GM18517 (cell line): ENCODE results near the gene CPB1.
"Not testable (repeated sequence)": the region's sequence is repeated elsewhere in the genome, so short reads cannot be mapped to it uniquely, and the experiment has no call there.

Experiments used
- ATAC-seq: cut with Tn5 transposase; IDR thresholded peaks from one replicate; pipeline ENCODE4 v1.9.1; 2021; ENCODE audit warnings: mild to moderate bottlenecking, moderate library complexity; ENCODE audit not compliant: unreplicated experiment

CPB1 gene

DNA sequence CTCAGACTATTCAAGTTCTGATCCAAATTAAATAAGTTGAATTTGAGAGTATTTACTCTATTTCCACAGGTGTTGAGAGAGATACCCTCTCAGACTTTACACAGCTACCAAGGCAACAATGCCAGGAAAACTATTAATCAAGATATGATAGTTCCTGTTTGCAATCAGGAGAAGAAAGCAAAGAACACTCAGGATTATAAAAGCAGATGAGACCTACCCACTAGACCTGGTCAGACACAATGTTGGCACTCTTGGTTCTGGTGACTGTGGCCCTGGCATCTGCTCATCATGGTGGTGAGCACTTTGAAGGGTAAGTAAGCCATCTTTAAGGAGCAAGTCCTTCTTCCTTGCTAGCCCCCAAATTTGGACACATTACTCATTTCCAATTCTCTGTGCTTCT, at the start of gene CPB1:
TSS of gene CPB1 (plus strand) at position 227 of the 400 bp plus-strand sequence. CDS start at position 240, 13 bp downstream.
- ATAC-seq = no peak

DNA sequence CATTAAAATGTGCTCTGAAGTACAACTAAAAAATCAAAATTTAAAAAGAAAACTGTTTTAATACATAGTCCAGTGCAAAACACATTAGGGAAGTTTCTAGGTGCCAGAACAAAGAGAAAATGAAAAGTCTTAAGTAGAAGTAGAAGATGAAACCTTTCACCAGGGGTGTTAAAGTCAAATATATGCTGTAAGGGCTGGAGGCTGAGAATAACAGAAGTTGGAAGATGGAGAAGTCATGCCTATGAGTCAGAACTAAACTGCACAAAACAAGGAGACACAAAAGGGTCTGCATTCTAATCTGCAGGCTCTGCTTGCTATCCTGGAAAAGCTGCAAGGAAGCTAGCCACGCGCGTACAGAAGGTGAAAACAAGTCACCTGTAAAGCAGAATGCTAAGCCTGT, 48.7 kb upstream of the CPB1 start:
- ATAC-seq = no peak

DNA sequence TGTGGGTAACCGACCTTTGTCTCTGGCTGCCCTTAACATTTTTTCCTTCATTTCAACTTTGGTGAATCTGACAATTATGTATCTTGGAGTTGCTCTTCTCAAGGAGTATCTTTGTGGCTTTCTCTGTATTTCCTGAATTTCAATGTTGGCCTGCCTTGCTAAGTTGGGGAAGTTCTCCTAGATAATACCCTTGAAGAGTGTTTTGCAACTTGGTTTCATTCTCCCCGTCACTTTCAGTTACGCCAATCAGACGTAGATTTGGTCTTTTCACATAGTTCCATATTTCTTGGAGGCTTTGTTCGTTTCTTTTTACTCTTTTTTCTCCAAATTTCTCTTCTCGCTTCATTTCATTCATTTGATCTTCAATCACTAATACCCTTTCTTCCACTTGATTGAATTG, 42.6 kb upstream of the CPB1 start:
- ATAC-seq = not testable (repeated sequence)

DNA sequence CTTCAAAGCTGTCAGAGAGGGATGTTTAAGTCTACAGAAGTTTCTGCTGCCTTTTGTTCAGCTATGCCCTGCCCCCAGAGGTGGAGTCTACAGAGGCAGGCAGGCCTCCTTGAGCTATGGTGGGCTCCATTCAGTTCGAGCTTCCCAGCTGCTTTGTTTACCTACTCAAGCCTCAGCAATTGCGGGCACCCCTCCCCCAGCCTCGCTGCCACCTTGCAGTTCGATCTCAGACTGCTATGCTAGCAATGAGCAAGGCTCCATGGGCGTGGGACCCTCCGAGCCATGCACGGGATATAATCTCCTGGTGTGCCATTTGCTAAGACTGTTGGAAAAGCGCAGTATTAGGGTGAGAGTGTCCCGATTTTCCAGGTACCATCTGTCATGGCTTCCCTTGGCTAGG, 41.5 kb upstream of the CPB1 start:
- ATAC-seq = not testable (repeated sequence)

DNA sequence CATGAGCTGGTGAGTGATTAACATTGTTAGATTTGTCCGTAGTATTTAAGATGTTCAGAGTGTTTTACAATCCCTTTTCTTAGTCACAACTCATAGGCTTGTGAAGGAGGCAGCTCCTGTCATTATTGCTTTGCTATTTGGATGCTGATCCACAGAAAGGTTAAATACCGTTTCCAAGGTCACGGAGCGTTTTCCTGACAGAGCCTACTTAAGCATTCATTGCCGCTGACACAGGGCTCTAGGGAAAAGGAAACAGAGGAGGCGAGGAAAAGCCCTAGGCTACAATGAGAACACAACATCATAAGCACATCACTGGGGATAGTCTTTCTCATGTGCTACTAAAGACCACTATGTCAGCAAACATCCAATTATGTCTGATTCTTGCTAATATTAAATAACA, 38.5 kb upstream of the CPB1 start:
- ATAC-seq = no peak

DNA sequence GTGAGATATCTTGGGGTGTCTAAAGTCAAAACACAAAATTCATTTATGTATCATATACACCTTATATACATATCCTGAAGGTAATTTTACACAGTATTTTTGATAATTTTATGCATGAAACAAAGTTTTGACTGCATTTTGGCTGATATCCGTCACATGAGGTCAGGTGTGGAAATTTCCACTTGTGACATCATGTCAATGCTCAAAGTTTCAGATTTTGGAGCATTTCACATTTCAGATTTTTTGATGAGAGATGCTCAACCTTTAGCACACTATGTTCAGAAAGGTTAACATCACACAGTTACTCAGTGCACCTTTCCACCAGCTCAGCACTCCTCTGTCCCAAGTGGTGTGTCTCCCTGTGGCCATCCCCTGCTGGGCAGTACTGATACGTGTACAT, 37.7 kb upstream of the CPB1 start:
- no peak for ATAC-seq

DNA sequence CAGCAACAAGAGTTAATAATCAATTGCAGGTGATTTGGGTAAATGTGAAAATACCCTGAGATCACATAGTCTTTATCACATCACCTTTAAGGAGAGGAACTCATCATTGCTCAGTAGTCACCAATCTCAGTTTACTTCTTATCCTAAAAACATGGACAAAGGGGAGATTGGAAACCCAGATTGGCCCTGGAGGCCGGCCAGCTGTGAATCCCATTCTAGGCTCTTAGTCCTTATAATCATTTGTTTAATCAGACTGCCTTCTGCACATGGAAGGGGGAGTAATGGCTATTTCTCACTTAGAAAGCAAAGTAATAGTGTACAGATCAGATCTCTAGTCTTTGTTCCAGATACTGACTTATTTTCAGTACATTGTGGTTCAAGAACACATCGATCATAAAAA, 37.2 kb upstream of the CPB1 start:
- no peak for ATAC-seq

DNA sequence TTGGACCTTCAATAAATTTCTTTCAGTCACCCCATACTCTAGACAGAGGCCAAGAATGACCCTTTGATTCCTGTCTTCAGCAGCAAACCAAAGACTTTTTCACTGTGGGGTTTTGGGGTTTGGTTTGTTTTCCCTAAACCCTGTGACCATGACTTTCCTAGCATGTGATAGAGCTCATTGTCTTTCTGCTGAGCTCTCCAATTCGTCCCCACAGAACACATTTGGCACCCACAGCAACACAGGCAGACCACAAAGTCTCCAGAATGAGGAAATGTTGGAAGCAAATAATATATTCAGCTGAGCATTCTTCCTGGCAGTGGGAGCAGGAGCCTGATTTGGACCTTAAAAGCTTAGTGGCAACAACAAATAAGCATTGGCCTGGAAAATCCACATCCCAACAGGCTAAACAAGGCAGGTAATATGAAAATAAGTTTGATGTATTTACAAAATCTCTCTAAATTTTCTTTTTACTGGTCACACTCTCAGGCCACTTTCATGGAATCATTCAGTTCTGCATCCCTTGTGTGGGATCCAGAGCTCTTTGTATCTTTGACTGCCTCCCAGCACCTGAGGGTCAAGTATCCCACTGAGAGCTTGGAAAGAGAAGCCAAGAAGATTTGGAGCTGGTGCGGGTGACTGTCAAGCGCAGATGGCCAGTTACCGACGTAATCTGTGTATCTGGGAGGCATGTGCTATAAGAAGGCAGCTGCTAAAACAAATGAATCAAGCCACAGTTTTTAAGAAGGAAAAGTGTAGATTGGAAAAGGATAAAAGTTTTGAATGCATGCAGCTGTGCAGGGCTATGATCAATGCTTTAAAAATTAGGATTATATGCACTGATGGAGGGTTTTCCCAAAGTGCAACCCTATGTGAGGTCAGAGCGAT, 36.5 kb upstream of the CPB1 start:
- no peak for ATAC-seq

DNA sequence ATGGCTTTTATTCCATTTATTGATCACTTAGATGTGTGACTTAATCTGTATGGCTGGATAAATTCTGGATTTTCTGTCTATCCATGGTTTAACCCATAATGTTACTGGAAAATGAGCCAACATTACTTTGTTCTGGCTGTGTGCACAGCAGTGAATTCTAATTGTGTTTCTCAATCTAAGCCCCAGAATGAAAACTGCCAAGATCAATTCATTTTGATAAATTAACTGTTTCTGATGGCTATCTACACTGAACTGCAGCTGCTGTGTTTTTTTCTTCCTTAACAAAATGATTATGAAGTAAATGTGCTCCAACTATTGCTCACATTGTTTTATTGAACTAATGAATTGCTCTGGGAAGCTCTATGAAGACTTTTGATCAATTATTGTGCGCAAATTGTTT, 35.7 kb upstream of the CPB1 start:
- ATAC-seq = no peak

DNA sequence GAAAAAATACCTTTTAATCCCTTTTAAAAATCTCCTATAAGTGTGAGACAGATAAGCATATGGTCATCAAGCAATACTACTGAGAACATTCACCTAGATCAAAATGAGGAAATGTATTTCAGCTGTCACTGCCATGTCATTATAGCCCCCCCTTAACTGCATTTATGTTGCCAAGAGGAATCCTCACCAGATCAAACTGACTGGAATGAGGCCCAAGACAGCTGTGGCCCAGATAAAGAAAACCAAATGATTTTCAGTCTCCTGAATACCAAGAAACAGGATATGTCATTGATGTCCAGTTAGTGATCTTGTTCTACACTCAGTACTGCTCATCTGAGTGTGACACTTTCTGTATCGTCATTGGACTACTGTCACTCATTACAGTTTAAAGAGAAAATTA, 35.1 kb upstream of the CPB1 start:
- no peak for ATAC-seq

DNA sequence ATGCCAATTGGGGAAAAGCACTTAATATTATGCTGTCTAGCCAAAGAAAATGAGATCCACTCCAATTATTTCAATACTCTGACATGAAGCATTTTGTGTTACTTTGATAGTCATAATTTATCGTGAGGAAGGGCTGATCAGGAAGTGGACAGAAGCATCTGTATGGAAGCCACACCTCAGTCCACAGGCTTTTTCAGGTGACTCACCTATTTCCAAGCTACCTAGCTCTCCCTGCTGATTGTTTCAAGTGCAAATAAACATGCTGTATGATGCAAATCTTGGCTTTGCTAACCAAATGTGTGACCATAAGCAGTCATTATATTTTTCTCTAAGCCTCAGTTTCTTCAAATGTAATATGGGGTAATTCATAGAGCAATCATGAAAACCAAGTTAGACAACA, 30.8 kb upstream of the CPB1 start:
- ATAC-seq = no peak

DNA sequence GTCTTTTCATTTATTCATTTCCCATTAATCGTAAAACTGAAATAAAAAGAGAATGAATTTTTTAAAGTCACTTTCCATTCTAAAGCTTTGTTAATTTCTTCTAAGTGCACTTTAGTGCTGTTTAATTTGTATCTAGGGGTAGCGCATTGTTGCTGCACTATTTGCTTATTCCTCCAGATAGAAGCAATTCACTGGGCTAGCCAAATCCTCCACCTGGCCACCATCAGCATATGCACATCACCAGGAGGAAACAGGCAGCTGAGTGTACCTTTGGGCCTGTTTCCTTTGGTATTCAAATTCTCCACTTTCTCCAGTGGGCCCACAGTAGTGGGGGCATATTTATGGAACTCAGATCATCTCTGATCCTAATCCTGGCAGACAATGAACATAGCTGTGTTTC, 29.8 kb upstream of the CPB1 start:
- ATAC-seq = no peak

DNA sequence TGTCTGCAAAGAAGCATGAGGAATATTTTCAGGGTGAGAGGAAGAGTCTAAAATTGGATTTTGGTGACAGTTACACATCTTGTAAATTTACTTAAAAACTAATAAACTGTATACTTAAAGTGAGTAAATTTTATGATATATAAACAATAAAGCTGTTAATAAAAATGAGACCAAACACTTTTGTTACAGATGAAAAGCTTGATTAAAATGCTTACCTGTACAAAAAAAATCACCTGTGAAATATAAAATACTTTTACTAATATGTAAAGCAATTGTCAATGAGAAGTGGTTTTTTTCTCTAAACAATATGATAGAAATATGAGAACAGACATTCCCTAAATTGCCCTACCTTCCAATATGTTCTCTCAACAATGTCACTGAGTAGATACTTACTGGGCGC, 27.2 kb upstream of the CPB1 start:
- no peak for ATAC-seq

DNA sequence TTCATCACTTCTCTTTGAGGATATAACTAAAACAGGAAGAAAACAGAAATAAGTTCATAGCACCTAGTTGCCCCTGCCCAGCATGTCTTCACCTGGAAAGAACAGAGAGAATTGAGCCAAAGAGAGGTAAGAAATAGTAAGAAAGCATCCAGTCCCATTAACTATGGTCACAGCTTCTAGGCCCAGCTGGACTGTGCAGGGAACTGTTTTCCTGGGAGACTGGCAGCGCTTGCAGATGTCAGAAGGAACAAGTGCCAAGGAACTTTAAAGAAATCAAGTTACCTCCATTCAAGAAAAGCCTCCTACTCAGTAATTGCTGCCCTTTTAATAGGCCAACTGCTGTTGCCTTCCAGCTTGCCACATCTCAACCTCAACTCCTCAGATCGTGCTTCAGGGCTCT, 17.8 kb upstream of the CPB1 start:
- no peak for ATAC-seq

DNA sequence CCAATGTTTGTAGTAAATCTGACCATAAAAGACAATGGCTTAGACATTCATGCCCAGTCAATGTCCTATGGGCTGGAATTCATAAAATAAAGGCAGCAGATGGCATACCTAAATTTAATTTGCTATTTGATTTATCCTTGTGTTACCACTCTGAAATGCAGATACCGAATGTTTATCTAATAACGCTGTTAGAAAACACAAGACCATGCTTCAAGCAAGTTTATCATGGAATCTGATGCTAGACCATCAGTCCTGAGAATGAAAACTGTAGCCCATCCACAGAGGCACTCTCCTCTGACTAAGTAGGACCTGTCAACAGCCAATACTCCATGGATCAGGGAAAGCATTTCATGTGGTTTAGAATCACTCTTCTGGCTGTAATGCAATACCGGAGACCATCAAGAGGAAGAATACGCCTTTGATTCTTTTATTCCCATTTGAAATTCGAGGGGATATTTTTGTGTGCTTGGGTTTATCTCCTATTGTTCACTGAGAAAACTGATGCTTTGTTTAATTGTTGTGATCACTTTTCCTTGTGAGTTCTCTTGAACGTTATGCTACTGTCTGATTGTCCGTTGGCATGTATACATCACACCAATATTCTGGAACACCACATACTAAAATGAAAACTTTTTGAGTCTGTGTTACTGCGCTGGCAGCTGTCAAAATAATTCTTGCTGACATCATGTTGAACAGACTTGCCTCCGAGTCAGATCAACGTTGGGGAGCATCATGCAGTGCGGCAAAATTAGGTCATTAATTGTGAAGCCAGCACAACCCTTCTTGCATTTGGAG, 12.1 kb upstream of the CPB1 start:
- no peak for ATAC-seq

DNA sequence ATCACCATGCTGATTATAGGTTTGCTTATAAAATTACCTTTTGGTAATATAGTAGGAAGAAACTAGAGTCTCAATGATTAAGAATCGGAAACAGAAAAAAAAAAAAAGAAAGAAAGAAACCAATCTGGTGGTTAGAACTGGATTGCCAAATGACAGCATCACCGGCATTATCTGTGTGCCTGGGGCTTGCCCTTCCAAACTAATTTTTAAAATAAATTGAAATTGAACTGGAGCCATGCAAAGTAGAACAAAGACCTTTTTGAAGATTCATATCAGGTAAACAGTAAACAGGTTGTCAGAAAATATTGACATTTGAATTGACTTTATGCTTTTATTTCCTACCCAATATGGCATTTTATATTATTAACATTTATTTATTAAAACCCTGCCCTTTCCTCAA, 11.2 kb upstream of the CPB1 start:
- ATAC-seq = no peak

DNA sequence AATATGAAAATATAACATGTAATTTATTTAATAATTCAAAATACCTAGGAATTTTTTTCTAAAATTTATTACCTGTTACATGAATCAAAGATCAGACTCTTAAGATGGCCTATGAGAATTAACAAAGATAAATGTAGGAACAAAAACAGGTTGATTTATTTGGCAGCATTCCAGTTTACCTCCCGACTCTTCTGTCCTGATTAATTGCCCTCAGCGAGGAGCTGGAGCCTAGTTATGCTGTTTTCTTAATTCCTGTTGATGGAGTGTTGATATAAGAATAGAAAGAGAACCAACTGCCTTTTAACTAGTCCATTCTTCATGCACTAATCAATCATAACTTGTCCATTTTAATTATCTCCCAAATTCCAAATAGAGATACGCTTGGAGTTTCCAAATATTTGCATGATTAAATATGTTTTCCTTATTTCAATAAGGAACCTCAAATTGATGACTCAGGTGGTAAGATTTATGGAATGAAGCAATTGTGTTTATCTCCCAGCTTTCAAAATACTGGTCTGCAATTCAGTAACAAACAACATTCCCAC, 10.6 kb upstream of the CPB1 start:
- ATAC-seq = no peak

DNA sequence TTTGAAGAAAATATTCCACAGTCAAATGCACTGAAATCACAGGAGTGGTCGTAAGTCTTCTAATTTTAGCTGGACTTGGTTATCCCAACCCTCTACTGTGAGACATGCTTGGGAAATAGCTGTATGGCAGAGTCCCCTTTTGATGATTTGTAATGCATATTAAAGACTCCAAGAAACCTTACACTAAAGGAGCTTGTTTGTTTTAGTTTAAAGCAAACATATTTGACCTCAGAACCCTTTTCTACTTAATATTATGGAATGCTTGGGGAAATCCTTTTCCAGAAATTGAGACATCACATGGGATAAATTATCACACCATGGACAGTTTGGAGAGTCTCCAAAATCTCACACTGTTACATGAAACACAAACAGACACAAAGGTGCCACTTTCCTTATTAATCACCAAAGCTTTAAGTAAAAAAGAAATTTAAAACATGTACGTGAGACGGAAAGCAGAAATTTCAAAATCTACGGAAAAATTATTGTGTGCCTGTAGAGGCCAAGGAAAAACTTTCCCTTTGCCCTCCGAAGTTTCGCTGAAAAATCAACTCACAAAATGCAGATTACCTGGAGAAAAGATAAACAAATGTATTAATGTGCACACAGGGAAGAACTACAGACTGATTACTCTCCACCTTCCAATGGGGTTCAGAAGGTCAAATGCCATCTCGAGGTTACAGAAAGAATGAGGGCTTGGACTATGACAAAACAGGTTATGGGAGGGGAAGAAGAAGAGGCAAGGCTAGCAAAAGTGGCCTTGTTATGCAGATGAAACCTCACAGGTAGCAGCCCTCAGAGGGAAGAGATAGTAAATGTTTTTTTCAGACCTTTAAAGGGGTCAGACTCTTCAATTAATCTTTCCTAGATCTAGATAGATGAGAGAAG, 7.0 kb upstream of the CPB1 start:
- no peak for ATAC-seq

DNA sequence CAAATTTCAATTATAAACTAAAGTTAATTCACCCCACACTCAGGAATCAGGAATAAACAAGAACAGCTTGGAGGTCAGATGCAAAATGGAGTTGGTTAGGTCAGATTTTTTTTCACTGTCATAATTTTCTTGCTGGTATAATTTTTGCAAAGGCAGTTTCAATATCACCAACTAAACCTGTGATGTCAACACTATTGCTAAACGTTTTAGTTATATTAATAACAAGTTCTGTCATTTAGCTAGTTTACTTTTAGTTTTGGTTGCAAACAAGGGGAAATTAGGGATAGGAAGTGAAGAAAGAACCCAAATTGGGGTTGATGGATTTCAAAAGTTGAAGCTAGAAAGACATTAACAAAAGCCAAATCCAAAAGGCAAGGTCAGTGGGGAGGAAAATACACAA, 4.6 kb upstream of the CPB1 start:
- no peak for ATAC-seq

DNA sequence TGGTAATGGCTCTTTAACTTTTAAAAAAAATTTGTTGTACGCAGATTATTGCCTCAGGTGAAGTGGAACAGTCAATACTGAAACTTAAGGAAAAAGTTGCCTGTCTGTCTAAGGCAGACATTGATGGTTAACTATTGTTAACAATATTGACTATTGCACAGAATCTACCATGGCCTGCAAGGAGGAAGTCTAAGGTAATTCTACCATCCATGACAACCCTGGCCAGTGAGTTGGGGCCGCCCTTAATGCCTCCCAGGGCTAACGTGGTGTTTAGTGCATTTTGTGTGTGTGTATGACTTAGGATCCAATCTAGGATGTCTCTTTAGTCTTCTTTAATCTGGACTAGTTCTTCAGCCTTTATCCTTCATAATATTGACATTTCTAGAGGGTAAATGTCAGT, 2.1 kb upstream of the CPB1 start:
- no peak for ATAC-seq

DNA sequence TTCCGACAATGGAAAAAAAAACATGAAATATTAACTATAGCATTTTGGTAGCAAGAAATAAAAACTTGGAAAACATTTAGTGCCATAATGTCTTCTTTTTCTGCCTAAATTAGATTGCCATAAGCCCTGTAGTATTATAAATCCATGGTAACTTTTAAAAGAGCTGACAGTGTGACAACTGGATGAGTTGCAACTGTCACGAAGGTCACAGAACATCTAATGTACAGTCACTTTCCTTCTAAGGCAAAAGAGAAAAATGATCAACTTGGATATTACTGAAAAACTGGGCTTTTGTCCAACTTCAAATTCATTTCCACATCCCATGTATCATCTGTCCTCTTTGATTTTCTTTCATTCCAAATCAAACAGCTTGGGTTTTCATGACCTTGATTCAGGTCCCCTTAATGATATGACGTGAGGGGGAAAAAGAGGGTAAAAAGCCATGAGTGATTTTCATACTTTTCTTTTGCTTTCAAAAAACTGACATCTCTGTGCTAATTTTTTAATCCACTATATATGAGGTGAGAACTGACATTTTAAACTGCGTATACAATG, 602 bp downstream of the CPB1 start:
- ATAC-seq = no peak
